Adrenal gland (tissue), 5 donors: ENCODE measurements around the gene DIO3.

ENCODE experiments used
- POLR2A ChIP-seq, 2 donors: fragments of 450-650 bp; IDR thresholded peaks; one replicate each; pipeline ENCODE4 v1.6.1; 2017; ENCODE audit warnings: antibody characterized with exemption in 2 of 2, mild to moderate bottlenecking in 2 of 2, moderate library complexity in 1 of 2
- TF ChIP-seq, protein P1 (sequence below), 6 experiments: fragments of 450-650 bp in 4 of 6; fragments of 200-600 bp in 2 of 6; sonication (generic) in 1 of 6; IDR thresholded peaks; 1 replicate in 5 of 6; 2 replicates in 1 of 6; pipeline versions ENCODE4 v1.5.1 to v1.8.0; 2016 to 2021; ENCODE audit warnings: antibody characterized with exemption in 6 of 6, mild to moderate bottlenecking in 2 of 6, moderate library complexity in 1 of 6
- donor health status: DM: no; HTN: no; CAD: no.

- TF ChIP-seq, protein P1, sequence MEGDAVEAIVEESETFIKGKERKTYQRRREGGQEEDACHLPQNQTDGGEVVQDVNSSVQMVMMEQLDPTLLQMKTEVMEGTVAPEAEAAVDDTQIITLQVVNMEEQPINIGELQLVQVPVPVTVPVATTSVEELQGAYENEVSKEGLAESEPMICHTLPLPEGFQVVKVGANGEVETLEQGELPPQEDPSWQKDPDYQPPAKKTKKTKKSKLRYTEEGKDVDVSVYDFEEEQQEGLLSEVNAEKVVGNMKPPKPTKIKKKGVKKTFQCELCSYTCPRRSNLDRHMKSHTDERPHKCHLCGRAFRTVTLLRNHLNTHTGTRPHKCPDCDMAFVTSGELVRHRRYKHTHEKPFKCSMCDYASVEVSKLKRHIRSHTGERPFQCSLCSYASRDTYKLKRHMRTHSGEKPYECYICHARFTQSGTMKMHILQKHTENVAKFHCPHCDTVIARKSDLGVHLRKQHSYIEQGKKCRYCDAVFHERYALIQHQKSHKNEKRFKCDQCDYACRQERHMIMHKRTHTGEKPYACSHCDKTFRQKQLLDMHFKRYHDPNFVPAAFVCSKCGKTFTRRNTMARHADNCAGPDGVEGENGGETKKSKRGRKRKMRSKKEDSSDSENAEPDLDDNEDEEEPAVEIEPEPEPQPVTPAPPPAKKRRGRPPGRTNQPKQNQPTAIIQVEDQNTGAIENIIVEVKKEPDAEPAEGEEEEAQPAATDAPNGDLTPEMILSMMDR (IDR thresholded peaks at IDR 0.05): no peak
- TF ChIP-seq POLR2A (IDR thresholded peaks at IDR 0.05): no peak
These were observed 2.1 kb upstream of the DIO3 start for GRCh38 chr14:101559250-101559623.
